Stimulated activated naive CD8-positive, alpha-beta T cell treated with anti-CD3 and anti-CD28 coated beads, Interleukin-15, amount 100 ng/mL, for 72 hours (primary cell): ENCODE data around the gene OGG1.

Source experiments
- ATAC-seq: fragments of 150-1000 bp; cut with Tn5 transposase; 2 replicates; pipeline ENCODE4 v1.10.0; 2021; ENCODE audit warnings: mild to moderate bottlenecking, moderate library complexity
- DNase-seq, 2 donors: peaks; one replicate each; pipeline ENCODE4 v3.0.0; 2021 to 2022
- H3K27ac Mint-ChIP-seq, 2 donors: one replicate each; pipeline ENCODE4 v1.8.0; 2022; ENCODE audit warnings: mild to moderate bottlenecking in 2 of 2, mixed read lengths in 2 of 2, moderate library complexity in 2 of 2
- H3K27me3 Mint-ChIP-seq: one replicate; pipeline ENCODE4 v1.8.0; 2022; ENCODE audit warnings: mixed read lengths
- H3K4me1 Mint-ChIP-seq: one replicate; pipeline ENCODE4 v1.8.0; 2022; ENCODE audit warnings: mild to moderate bottlenecking, mixed read lengths
- H3K4me3 Mint-ChIP-seq, 2 donors: one replicate each; pipeline ENCODE4 v1.8.0; 2022; ENCODE audit warnings: mild to moderate bottlenecking in 2 of 2, mixed read lengths in 2 of 2, moderate library complexity in 1 of 2
- H3K9me3 Mint-ChIP-seq, 2 donors: one replicate each; pipeline ENCODE4 v1.8.0; 2022; ENCODE audit warnings: mixed read lengths in 2 of 2

The OGG1 gene

GRCh38 chr3:9744162-9744561 is 5.6 kb upstream of the OGG1 start:
- H3K27me3 Mint-ChIP-seq, result no peaks in the 10 kb centered on the region
- H3K27ac Mint-ChIP-seq, result no peak overlapping the region
- peaks cover 33% of the 10 kb centered on the region for H3K4me1 Mint-ChIP-seq
- no peak overlapping the region for H3K4me3 Mint-ChIP-seq
- no peak for DNase-seq
- ATAC-seq, result no peak
- no peaks in the 10 kb centered on the region for H3K9me3 Mint-ChIP-seq

- ATAC-seq (no peak), DNase-seq (no peak)
- no peaks in the 10 kb centered on the region for H3K9me3 Mint-ChIP-seq
- no peaks in the 10 kb centered on the region for H3K27me3 Mint-ChIP-seq
- H3K4me3 Mint-ChIP-seq, result no peak overlapping the region
- peaks cover 44% of the 10 kb centered on the region for H3K4me1 Mint-ChIP-seq
- no peak overlapping the region for H3K27ac Mint-ChIP-seq
Observed at GRCh38 chr3:9745521-9745920, 4.2 kb upstream of the OGG1 start.

GRCh38 chr3:9746330-9746729 is 3.4 kb upstream of the OGG1 start:
- Mint-ChIP-seq H3K27ac (peak overlapping the region in 1 of 2 donors; percentile 19), H3K4me3 (no peak overlapping the region), H3K27me3 (no peaks in the 10 kb centered on the region), H3K9me3 (no peaks in the 10 kb centered on the region), H3K4me1 (peaks cover 53% of the 10 kb centered on the region)
- ATAC-seq (no peak), DNase-seq (no peak)

GRCh38 chr3:9747267-9747666 is 2.5 kb upstream of the OGG1 start:
- Mint-ChIP-seq H3K27me3 (no peaks in the 10 kb centered on the region), H3K4me1 (peaks cover 62% of the 10 kb centered on the region), H3K4me3 (no peak overlapping the region), H3K27ac (no peak overlapping the region), H3K9me3 (no peaks in the 10 kb centered on the region)
- no peak for ATAC-seq
- DNase-seq, result no peak

- no peak for DNase-seq
- Mint-ChIP-seq H3K27ac (no peak overlapping the region), H3K9me3 (no peaks in the 10 kb centered on the region), H3K4me3 (no peak overlapping the region), H3K27me3 (no peaks in the 10 kb centered on the region), H3K4me1 (peaks cover 62% of the 10 kb centered on the region)
- ATAC-seq, result no peak
Observed at GRCh38 chr3:9748031-9748430, 1.7 kb upstream of the OGG1 start.

GRCh38 chr3:9749296-9749644 is 482 bp upstream of the OGG1 start:
- DNase-seq (no peak), ATAC-seq (no peak)
- Mint-ChIP-seq H3K27me3 (no peaks in the 10 kb centered on the region), H3K4me3 (peak overlapping the region; percentile 88 to 92), H3K4me1 (peaks cover 64% of the 10 kb centered on the region), H3K9me3 (no peaks in the 10 kb centered on the region), H3K27ac (peak overlapping the region; percentile 9 to 96)

- H3K9me3 Mint-ChIP-seq, result no peaks in the 10 kb centered on the region
- H3K4me1 Mint-ChIP-seq, result peaks cover 65% of the 10 kb centered on the region
- ATAC-seq, result no peak
- H3K27me3 Mint-ChIP-seq, result no peaks in the 10 kb centered on the region
- peak overlapping the region; percentile 88 to 92 for H3K4me3 Mint-ChIP-seq
- H3K27ac Mint-ChIP-seq, result peak overlapping the region; percentile 93 to 96
- DNase-seq, result no peak
Observed at GRCh38 chr3:9750556-9751411, 1.0 kb downstream of the OGG1 start.

GRCh38 chr3:9754678-9755077 is 4.9 kb downstream of the OGG1 start:
- Mint-ChIP-seq H3K4me3 (peak overlapping the region in 1 of 2 donors; percentile 17), H3K9me3 (no peaks in the 10 kb centered on the region), H3K27ac (peak overlapping the region; percentile 0 to 96), H3K4me1 (peaks cover 44% of the 10 kb centered on the region), H3K27me3 (no peaks in the 10 kb centered on the region)
- no peak for DNase-seq
- ATAC-seq, result no peak

- no peak for ATAC-seq
- no peaks in the 10 kb centered on the region for H3K9me3 Mint-ChIP-seq
Observed at GRCh38 chr3:9757427-9757826, 7.7 kb downstream of the OGG1 start.

GRCh38 chr3:9760779-9761505 is 11.2 kb downstream of the OGG1 start:
- H3K27ac Mint-ChIP-seq, result no peak overlapping the region
- H3K4me1 Mint-ChIP-seq, result peaks cover 10% of the 10 kb centered on the region
- H3K4me3 Mint-ChIP-seq, result no peak overlapping the region
- no peaks in the 10 kb centered on the region for H3K27me3 Mint-ChIP-seq
- DNase-seq (no peak), ATAC-seq (no peak)
- H3K9me3 Mint-ChIP-seq, result no peaks in the 10 kb centered on the region

More at GRCh38 chr3:9757427-9757826, 7.7 kb downstream of the OGG1 start:
- Mint-ChIP-seq H3K27ac (no peak overlapping the region), H3K4me1 (peaks cover 20% of the 10 kb centered on the region), H3K4me3 (no peak overlapping the region), H3K27me3 (no peaks in the 10 kb centered on the region)
- DNase-seq, result no peak

- Mint-ChIP-seq H3K27ac (no peak overlapping the region), H3K4me3 (no peak overlapping the region), H3K9me3 (no peaks in the 10 kb centered on the region), H3K27me3 (no peaks in the 10 kb centered on the region), H3K4me1 (peaks cover 8% of the 10 kb centered on the region)
- DNase-seq (no peak), ATAC-seq (no peak)
Observed at GRCh38 chr3:9761919-9762318, 12.2 kb downstream of the OGG1 start.

- H3K4me3 Mint-ChIP-seq, result no peak overlapping the region
- no peak for DNase-seq
- no peaks in the 10 kb centered on the region for H3K9me3 Mint-ChIP-seq
- ATAC-seq, result no peak
- H3K4me1 Mint-ChIP-seq, result peaks cover 14% of the 10 kb centered on the region
- H3K27me3 Mint-ChIP-seq, result no peaks in the 10 kb centered on the region
- no peak overlapping the region for H3K27ac Mint-ChIP-seq
Observed at GRCh38 chr3:9762871-9763270, 13.1 kb downstream of the OGG1 start.

- H3K4me3 Mint-ChIP-seq, result no peak overlapping the region
- peaks cover 7% of the 10 kb centered on the region for H3K27me3 Mint-ChIP-seq
- ATAC-seq (no peak), DNase-seq (no peak)
- H3K4me1 Mint-ChIP-seq, result peaks cover 40% of the 10 kb centered on the region
- no peak overlapping the region for H3K27ac Mint-ChIP-seq
- H3K9me3 Mint-ChIP-seq, result no peaks in the 10 kb centered on the region
Observed at GRCh38 chr3:9765865-9766264, 16.1 kb downstream of the OGG1 start.

- H3K9me3 Mint-ChIP-seq, result no peaks in the 10 kb centered on the region
- H3K4me3 Mint-ChIP-seq, result no peak overlapping the region
- no peak overlapping the region for H3K27ac Mint-ChIP-seq
- DNase-seq (no peak), ATAC-seq (no peak)
- H3K27me3 Mint-ChIP-seq, result peaks cover 7% of the 10 kb centered on the region
- peaks cover 43% of the 10 kb centered on the region for H3K4me1 Mint-ChIP-seq
Observed at GRCh38 chr3:9767418-9767817, 17.7 kb downstream of the OGG1 start.

GRCh38 chr3:9768141-9768775 is 18.5 kb downstream of the OGG1 start:
- Mint-ChIP-seq H3K27ac (no peak overlapping the region), H3K27me3 (peaks cover 7% of the 10 kb centered on the region), H3K4me1 (peaks cover 43% of the 10 kb centered on the region), H3K4me3 (peak overlapping the region in 1 of 2 donors; percentile 68), H3K9me3 (no peaks in the 10 kb centered on the region)
- ATAC-seq (no peak), DNase-seq (no peak)

- ATAC-seq, result no peak
- no peak for DNase-seq
- H3K4me3 Mint-ChIP-seq, result peak overlapping the region; percentile 68 to 72
- H3K27me3 Mint-ChIP-seq, result peaks cover 7% of the 10 kb centered on the region
- peaks cover 43% of the 10 kb centered on the region for H3K4me1 Mint-ChIP-seq
- H3K27ac Mint-ChIP-seq, result peak overlapping the region; percentile 65 to 79
- no peaks in the 10 kb centered on the region for H3K9me3 Mint-ChIP-seq
Observed at GRCh38 chr3:9769012-9769411, 19.3 kb downstream of the OGG1 start.
